PFSK-1 (cell line): ENCODE results near the gene RGS3.

Source experiments
- FOXP2 ChIP-seq: optimal IDR thresholded peaks from 2 replicates; pipeline ENCODE3; 2011; ENCODE audit warnings: borderline replicate concordance, control low read depth, inconsistent platforms; ENCODE audit not compliant: insufficient read depth; ENCODE audit errors: extremely low read length, extremely low read depth
- POLR2AphosphoS5 ChIP-seq: IDR thresholded peaks from 2 replicates; pipeline ENCODE4 v1.6.1; 2012; ENCODE audit warnings: low read depth, mild to moderate bottlenecking, control low read depth, low read length, moderate library complexity
- REST ChIP-seq, 2 experiments: IDR thresholded peaks; 2 replicates each; pipeline versions ENCODE4 v1.6.1 to v1.8.0; 2011 to 2012; ENCODE audit warnings: low read depth in 2 of 2, low read length in 2 of 2, control low read depth in 1 of 2, inconsistent platforms in 1 of 2, mild to moderate bottlenecking in 1 of 2, moderate library complexity in 1 of 2; ENCODE audit not compliant: insufficient read depth in 1 of 2
- SIN3A ChIP-seq: IDR thresholded peaks from 2 replicates; pipeline ENCODE4 v1.6.1; 2012; ENCODE audit warnings: mild to moderate bottlenecking, low read length, moderate library complexity, borderline replicate concordance; ENCODE audit not compliant: insufficient read depth
- TAF1 ChIP-seq: IDR thresholded peaks from 2 replicates; pipeline ENCODE4 v1.6.1; 2012; ENCODE audit warnings: low read length, control low read depth, borderline replicate concordance; ENCODE audit not compliant: insufficient read depth

DNA sequence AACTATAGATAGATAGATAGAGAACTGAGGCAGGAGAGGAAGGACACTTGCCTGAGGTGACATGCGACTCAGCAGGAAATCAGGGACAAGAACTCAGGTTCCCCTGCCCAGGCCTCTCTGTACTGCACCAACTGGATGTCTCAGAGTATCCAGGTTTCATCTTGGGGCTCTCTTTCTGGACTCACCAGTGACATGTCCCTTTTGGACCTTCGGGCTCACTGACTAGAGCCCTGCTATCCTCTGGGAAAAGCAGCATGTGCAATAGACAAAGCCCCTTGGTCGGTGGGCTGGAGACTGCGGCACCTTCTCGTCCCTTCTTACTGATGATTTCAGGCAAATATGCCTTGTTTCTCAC, 104.5 kb downstream of the RGS3 start:
- TF ChIP-seq REST (IDR thresholded peaks at IDR 0.05; ENCODE audit: insufficient read depth in 1 of 2, low read depth in 2 of 2, low read length in 2 of 2) = no peak
- no peak for TF ChIP-seq FOXP2
- TF ChIP-seq TAF1 = no peak
- no peak for TF ChIP-seq POLR2AphosphoS5
- TF ChIP-seq SIN3A = no peak
